Measurements from ENCODE around the gene CHRNA4. TPM values are rescaled to one million over a fixed set of nuclear protein-coding genes. Genes with fewer than 3 reads are reported as not detected.

CHRNA4 gene
- total RNA-seq, 1 donor from 2014 or later = 0.20 TPM

DNA sequence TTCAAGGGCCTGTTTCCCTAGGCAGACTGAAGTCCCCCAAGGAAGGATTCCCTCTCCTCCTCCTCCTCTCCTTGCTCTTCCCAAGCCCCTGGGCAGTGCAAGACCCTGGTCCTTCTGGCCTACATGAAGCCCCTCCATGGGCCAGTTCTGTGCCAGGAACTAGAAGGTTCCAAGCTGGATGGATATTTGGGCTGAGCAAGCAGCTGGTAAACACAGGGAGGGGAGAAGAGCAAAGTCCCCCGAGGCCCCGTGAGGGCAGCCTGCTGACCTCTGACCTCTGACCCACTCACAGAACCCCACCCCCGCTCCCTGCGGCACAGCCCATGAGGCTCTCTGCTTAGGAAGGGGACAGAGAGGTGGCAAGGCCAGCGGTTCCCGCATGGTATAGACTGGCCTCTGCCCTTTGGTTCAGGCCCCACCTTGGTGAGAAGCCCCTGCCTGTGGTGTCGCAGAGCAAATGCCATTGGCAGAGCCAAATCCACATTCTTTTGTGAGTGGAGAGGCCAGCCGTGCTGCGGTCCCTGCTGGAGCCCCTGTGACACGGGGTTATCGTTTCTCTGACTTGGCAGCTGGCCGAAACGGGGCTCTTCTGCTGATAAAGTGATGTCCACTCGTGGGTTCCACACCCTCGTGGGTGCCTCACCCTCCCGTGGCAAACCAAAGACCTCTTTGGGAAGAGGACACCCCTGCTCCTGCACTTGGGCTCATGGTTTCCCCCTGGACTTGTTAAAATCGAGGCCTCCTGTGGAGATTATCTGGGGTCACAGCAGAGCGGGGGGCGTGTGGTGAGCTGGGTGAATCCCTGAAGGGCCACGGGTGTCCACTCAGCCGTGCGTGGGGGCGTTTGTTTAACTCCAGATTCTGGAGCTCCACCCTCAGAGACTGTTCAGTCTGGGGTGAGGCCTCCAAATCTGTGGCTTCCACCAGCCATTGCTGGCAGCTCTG, 2.1 kb upstream of the CHRNA4 start:
- no peak for DNase-seq

- no peak for DNase-seq
Measured at GRCh38 chr20:63362436-63363009, 1.4 kb upstream of the CHRNA4 start.

- no peak for DNase-seq
Measured at GRCh38 chr20:63361519-63362435, 628 bp upstream of the CHRNA4 start.

- DNase-seq = no peak
Measured at GRCh38 chr20:63359937-63360849, 956 bp downstream of the CHRNA4 start.

- DNase-seq = no peak
Measured at GRCh38 chr20:63359164-63359934, 1.8 kb downstream of the CHRNA4 start.

- no peak for DNase-seq
Measured at GRCh38 chr20:63357921-63358905, 2.9 kb downstream of the CHRNA4 start.

DNA sequence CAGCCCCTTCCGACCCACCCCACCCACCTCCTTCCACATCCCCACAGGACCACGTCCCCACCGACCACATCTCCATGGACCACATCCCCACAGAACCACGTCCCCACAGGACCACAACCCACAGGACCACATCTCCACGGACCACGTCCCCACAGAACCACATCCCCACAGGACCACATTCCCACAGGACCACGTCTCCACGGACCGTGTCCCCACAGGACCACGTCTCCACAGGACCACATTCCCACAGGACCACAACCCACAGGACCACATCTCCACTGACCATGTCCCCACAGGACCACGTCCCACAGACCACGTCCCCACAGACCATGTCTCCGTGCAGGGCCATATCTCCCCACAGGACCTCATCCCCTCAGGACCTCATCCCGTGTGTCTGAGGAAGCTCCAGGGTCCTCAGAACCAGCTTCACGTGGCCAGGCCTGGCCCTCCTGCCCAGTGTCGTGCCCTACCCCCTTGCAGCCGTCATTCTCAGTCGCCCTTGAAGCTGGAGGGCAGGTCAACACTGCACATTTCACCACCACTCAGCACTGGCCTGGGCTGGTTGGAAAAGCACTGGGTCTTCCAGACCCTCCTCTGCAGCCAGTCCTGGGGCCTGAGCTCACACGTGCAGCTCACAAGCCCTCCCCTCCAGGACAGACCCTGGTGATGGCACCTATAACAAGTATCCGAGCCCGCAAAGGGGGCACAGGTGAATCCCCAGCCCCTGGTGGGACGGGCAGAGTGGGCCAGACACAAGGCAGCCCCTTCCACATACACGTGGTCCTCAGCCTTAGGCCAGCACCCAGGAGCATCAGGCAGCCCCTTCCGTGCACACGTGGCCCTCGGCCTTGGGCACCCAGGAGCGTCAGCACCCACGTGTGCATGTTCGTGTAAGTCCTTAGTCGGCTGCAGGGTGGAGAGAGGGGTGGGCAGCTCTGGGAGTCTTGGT, 3.9 kb downstream of the CHRNA4 start:
- no peak for DNase-seq

- DNase-seq = no peak
Measured at GRCh38 chr20:63356511-63356910, 4.6 kb downstream of the CHRNA4 start.

DNA sequence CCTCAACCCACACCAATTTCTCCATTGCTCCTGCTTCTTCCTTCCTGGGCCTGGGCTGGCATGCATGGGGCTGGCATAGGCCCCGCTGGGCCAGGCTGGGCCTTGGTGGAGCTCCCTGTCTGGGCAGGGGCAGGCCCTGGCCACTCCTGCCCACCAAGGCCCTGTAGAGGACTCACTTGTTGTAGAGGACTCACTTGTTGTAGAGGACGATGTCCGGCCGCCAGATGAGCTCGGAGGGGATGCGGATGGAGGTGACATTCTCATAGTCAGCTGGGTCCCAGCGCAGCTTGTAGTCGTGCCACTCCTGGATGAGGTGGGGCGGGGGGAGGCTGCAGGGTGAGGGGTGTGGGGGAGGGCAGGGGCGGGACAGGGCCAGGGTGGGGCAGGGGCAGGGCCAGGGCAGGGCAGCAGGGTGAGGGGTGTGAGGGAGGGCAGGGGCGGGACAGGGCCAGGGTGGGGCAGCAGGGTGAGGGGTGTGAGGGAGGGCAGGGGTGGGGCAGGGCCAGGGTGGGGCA, 5.3 kb downstream of the CHRNA4 start:
- no peak for DNase-seq

DNA sequence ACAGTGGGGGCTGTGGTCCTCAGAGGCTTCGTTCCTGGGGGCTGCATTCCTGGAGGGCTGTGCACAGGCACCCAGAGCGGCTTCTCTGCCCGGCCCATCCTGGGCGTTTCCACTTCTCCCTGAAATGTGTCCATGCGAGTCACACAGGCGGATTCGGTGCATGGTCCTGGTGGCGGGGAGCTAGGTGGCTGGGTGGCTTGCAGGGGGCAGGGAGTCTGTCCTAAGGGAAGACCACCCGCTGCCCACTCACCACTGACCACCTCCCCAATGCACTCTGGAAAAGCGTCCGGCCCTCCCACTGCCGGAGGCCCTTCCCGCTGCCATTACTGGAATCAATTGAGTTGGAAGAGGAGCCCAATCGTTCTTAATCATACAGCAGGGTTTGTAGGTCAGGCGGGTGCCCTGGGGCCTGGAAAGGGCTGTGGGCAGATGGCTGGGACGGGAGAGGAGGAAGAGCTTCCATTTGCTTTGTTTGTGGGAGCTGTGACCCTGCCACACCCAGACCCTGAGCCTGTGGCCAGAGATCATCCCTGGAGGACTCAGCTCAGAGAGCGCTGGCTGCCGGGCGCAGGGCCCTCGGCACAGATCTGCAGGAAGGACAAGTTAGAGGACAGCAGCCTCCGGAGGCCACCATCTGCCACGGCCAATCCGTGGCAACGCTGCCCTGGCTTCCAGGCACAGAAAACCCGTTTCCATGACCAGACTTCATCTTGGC, 6.4 kb downstream of the CHRNA4 start:
- DNase-seq = no peak

DNA sequence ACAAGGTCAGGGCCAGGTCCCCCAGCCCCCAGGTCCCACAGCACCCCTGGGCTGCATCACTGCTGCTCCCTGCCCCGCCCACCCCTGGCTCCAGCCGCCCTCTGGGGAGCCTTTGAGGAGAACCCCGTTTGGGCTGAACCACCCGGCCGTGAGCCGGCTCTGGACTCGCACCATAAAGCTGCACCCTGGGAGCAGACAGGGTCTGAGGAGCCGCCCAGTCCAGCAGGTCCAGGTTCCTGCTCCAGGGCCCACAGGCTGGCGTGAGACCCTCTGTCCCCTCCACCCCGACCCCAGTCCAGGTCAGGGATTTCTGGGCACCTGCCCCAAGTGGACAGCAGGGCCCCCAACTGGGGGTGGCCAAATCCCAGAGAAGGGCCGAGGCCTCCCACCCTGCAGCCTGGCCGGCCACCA, 8.3 kb downstream of the CHRNA4 start:
- DNase-seq = no peak

GRCh38 chr20:63351811-63352591, 9.1 kb downstream of the CHRNA4 start:
- DNase-seq = no peak

DNA sequence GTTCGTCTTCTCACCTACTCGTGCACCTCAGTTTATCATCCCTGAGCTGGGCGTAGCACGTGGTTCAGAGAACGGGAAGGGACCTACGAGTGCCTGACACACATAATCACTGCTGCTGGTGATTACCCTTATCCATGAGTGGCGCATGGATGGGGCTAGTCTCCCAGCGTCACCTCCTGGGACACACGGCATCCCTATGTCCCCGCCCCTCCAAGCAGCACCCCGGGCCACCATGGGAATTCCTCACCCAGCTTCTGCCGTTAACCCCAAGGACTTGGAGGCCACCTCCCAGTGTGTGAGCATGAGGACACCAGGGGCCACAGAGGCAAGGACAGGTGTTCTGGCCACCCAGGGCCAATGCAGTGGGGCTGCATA, 9.8 kb downstream of the CHRNA4 start:
- no peak for DNase-seq

DNA sequence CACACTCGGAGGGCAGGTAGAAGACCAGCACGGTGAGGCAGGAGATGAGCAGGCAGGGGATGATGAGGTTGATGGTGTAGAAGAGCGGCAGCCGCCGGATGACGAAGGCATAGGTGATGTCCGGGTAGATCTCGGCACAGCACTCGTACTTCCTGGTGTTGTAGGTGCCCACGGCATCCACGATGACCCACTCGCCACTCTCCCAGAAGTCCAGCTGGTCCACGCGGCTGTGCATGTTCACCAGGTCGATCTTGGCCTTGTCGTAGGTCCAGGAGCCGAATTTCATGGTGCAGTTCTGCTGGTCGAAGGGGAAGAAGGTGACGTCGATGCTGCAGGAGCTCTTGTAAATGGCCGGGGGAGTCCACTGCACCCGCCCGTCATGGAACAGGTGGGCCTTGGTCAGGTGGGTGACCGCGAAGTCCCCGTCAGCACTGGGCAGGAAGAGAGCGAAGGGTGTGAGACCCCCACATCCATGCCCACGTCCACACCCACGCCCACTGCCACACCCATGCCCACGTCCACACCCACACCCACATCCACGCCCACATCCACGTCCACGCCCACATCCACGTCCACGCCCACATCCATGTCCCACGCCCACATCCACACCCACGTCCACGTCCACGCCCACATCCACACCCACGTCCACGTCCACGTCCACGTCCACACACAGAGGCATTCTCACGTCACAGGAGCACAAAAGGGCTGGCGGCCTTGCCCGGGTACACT, 10.4 kb downstream of the CHRNA4 start:
- DNase-seq = no peak

DNA sequence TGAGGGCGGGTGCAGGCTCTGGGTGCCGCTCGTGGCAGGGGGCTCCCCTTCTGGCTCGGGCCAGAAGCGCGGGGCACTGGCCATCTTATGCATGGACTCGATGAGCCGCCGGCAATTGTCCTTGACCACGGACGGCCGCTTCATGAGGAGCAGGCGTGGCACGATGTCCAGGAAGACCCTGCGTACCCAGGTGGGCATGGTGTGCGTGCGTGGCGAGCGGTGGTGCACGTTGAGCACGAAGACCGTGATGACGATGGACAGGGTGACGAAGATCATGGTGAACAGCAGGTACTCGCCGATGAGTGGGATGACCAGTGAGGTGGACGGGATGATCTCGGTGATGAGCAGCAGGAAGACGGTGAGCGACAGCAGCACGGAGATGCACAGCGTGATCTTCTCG, 11.0 kb downstream of the CHRNA4 start:
- no peak for DNase-seq

DNA sequence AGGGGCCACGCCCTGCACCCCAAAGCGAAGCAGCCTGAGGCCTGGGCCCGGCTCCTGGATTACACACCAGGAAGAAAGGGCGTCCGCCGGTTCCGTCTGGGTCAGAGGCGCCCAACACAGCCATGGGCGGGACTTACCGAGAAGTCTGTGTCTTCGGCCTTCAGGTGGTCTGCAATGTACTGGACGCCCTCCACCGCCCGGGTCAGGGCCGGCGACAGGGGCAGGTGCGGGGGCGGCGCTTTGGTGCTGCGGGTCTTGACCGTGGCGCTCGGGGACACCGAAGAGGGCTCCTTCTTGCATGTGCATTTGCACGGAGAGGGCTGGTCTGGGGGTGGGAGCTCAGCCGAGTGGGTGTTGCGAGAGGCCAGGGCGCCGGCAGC, 11.6 kb downstream of the CHRNA4 start:
- DNase-seq = no peak
